HepG2 (cell line): ENCODE measurements around the gene FDPS. TPM values are rescaled to one million over a fixed set of nuclear protein-coding genes. Genes with fewer than 3 reads are reported as not detected.
A peak's percentile ranks its signal among the peaks of the same experiment; 100 is the strongest.

Experiments
- SIX4 ChIP-seq: sonication (generic); formaldehyde crosslinking; IDR thresholded peaks from 2 replicates; pipeline ENCODE4 v1.4.0; 2020; ENCODE audit warnings: missing genetic modification reagents
- SPEN ChIP-seq: sonication (generic); formaldehyde crosslinking; IDR thresholded peaks from 2 replicates; pipeline ENCODE4 v1.5.1; 2020; ENCODE audit warnings: low read depth, mild to moderate bottlenecking, missing genetic modification reagents
- U2AF2 ChIP-seq: fragments of 200-400 bp; formaldehyde crosslinking; IDR thresholded peaks from 2 replicates; pipeline ENCODE4 v1.6.1; 2017; ENCODE audit warnings: low read depth, mild to moderate bottlenecking, low read length
- ZBTB42 ChIP-seq: sonication (generic); formaldehyde crosslinking; IDR thresholded peaks from 2 replicates; pipeline ENCODE4 v1.5.0; 2020; ENCODE audit warnings: mild to moderate bottlenecking, missing genetic modification reagents
- ZKSCAN5 ChIP-seq: sonication (generic); formaldehyde crosslinking; IDR thresholded peaks from 2 replicates; pipeline ENCODE4 v1.5.1; 2020; ENCODE audit warnings: mild to moderate bottlenecking, missing genetic modification reagents
- ZNF543 ChIP-seq: sonication (generic); formaldehyde crosslinking; IDR thresholded peaks from 2 replicates; pipeline ENCODE4 v1.4.0; 2020; ENCODE audit warnings: mild to moderate bottlenecking, missing genetic modification reagents
- polyA plus RNA-seq, 8 experiments: library from polyadenylated mRNA; depleted of rRNA in 3 of 8; stranded (reverse) in 7 of 8; unstranded in 1 of 8; fragments of >200 nt; fragmentation: Illumina TruSeq in 4 of 8; extraction: Trizol in 4 of 8; gene quantifications; 2 replicates each; pipeline versions ENCODE4 v1.2.1 to v1.2.3, GENCODE V29; 2011 to 2016; ENCODE audit warnings: low read depth in 4 of 8, missing spikeins in 1 of 8, mixed read lengths in 1 of 8; ENCODE audit not compliant: insufficient read depth in 1 of 8
- total RNA-seq, 5 experiments: library from RNA; depleted of rRNA; stranded (reverse); fragments of >200 nt; fragmentation: Illumina TruSeq; extraction: Trizol; gene quantifications; 2 replicates each; pipeline ENCODE4 v1.2.3, GENCODE V29; 2016; ENCODE audit warnings: low read depth in 1 of 5
- TF ChIP-seq, protein P1 (sequence below): sonication (generic); formaldehyde crosslinking; IDR thresholded peaks from 2 replicates; pipeline ENCODE4 v1.9.0; 2021; ENCODE audit warnings: missing genetic modification reagents, borderline replicate concordance
- TF ChIP-seq, protein P2 (sequence below): sonication (generic); formaldehyde crosslinking; IDR thresholded peaks from 2 replicates; pipeline ENCODE4 v1.4.0; 2020; ENCODE audit warnings: mild to moderate bottlenecking, missing genetic modification reagents
- TF ChIP-seq, protein P3 (sequence below): IDR thresholded peaks from 2 replicates; pipeline ENCODE4 v1.6.1; 2012; ENCODE audit warnings: low read depth, low read length, improper control_type of control experiment

Gene FDPS
- total and polyA plus RNA-seq, 2 of the 13 experiments (the other 11 are each of a cell fraction or from before 2014, with no cell fraction given): 264 to 519 TPM

DNA sequence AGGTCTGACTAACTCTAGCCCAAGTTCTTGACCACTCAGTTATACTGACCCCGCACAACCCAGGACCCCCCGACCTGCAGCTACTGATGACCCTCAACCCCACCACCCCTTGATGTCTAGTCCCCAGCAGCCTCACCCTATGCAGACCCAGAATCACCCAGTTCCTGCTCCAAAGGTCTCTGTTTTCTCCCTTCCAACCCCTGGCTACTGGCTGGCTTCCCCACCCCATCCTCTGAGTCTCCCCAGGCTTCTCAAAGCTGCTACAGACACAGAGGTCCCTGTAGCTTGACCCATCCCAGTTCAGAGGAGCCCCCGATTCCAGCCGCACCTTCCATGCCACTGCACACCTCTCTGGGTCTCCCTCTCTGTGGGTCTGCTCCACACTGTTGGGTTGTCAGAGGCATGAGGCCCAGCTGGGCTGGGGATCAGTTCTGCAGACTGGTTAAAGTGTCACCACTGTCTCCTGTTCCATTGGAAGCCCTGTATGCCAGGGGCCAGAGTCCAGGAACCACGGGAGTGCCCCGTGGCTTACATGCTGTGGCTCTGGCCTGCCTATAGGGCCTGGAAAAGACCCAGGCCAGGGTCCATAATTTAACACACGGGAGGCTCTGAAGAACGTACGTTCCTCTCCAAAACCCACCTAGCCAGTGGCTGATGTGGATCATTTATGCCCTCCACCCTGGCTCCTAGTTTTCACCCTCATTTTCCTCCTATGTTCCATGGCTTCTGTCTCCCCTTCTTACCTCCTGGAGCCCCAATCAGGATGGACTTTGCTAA is 7.9 kb upstream of the FDPS start (continued):
- TF ChIP-seq, protein P1, sequence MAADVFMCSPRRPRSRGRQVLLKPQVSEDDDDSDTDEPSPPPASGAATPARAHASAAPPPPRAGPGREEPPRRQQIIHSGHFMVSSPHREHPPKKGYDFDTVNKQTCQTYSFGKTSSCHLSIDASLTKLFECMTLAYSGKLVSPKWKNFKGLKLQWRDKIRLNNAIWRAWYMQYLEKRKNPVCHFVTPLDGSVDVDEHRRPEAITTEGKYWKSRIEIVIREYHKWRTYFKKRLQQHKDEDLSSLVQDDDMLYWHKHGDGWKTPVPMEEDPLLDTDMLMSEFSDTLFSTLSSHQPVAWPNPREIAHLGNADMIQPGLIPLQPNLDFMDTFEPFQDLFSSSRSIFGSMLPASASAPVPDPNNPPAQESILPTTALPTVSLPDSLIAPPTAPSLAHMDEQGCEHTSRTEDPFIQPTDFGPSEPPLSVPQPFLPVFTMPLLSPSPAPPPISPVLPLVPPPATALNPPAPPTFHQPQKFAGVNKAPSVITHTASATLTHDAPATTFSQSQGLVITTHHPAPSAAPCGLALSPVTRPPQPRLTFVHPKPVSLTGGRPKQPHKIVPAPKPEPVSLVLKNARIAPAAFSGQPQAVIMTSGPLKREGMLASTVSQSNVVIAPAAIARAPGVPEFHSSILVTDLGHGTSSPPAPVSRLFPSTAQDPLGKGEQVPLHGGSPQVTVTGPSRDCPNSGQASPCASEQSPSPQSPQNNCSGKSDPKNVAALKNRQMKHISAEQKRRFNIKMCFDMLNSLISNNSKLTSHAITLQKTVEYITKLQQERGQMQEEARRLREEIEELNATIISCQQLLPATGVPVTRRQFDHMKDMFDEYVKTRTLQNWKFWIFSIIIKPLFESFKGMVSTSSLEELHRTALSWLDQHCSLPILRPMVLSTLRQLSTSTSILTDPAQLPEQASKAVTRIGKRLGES (CRISPR knock-in tag): peak; percentile 98
- TF ChIP-seq ZBTB42 (CRISPR knock-in tag) (no peak), ZKSCAN5 (CRISPR knock-in tag) (no peak), SIX4 (CRISPR knock-in tag) (peak; percentile 60), SPEN (peak; percentile 88), U2AF2 (no peak), ZNF543 (CRISPR knock-in tag) (peak; percentile 73; the same call in 1 of the 2 replicates)
- TF ChIP-seq, protein P2, sequence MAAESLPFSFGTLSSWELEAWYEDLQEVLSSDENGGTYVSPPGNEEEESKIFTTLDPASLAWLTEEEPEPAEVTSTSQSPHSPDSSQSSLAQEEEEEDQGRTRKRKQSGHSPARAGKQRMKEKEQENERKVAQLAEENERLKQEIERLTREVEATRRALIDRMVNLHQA (CRISPR knock-in tag): no peak
- TF ChIP-seq, protein P3, sequence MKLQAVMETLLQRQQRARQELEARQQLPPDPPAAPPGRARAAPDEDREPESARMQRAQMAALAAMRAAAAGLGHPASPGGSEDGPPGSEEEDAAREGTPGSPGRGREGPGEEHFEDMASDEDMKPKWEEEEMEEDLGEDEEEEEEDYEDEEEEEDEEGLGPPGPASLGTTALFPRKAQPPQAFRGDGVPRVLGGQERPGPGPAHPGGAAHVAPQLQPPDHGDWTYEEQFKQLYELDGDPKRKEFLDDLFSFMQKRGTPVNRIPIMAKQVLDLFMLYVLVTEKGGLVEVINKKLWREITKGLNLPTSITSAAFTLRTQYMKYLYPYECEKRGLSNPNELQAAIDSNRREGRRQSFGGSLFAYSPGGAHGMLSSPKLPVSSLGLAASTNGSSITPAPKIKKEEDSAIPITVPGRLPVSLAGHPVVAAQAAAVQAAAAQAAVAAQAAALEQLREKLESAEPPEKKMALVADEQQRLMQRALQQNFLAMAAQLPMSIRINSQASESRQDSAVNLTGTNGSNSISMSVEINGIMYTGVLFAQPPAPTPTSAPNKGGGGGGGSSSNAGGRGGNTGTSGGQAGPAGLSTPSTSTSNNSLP: no peak
